Nephron progenitor cell (in vitro differentiated cells): ENCODE results near the gene HAVCR2.

Source experiments
- DNase-seq: peaks from one replicate; pipeline ENCODE4 v3.0.0; 2021
- H3K27ac Mint-ChIP-seq: 2 replicates; pipeline ENCODE4 v1.8.0; 2021; ENCODE audit warnings: mild to moderate bottlenecking, moderate library complexity, mixed read lengths
- H3K27me3 Mint-ChIP-seq: 2 replicates; pipeline ENCODE4 v1.8.0; 2021; ENCODE audit warnings: mild to moderate bottlenecking, low read depth, mixed read lengths; ENCODE audit not compliant: poor library complexity
- H3K36me3 Mint-ChIP-seq: 2 replicates; pipeline ENCODE4 v1.8.0; 2021; ENCODE audit warnings: low read depth, mixed read lengths
- H3K4me1 Mint-ChIP-seq: 2 replicates; pipeline ENCODE4 v1.8.0; 2021; ENCODE audit warnings: mixed read lengths
- H3K4me3 Mint-ChIP-seq: 2 replicates; pipeline ENCODE4 v1.8.0; 2021; ENCODE audit warnings: mild to moderate bottlenecking, moderate library complexity, mixed read lengths
- H3K9me3 Mint-ChIP-seq: 2 replicates; pipeline ENCODE4 v1.8.0; 2021; ENCODE audit warnings: mild to moderate bottlenecking, moderate library complexity, mixed read lengths
- CTCF ChIP-seq: fragments of 200-600 bp; sonication (generic); IDR thresholded peaks from 2 replicates; pipeline ENCODE4 v1.5.0; 2021; ENCODE audit warnings: antibody characterized with exemption

The HAVCR2 gene

GRCh38 chr5:157121709-157122108, 12.9 kb upstream of the HAVCR2 start:
- DNase-seq: no peak
- TF ChIP-seq CTCF: no peak
- Mint-ChIP-seq H3K9me3 (peaks cover 34% of the 10 kb centered on the region), H3K27ac (no peak overlapping the region), H3K27me3 (peaks cover 5% of the 10 kb centered on the region), H3K4me3 (no peak overlapping the region), H3K4me1 (no peaks in the 10 kb centered on the region), H3K36me3 (no peaks in the 10 kb centered on the region)

- no peaks in the 10 kb centered on the region for H3K36me3 Mint-ChIP-seq
- no peaks in the 10 kb centered on the region for H3K4me1 Mint-ChIP-seq
- DNase-seq: no peak
- peaks cover 34% of the 10 kb centered on the region for H3K9me3 Mint-ChIP-seq
- no peak overlapping the region for H3K4me3 Mint-ChIP-seq
- H3K27me3 Mint-ChIP-seq: peaks cover 6% of the 10 kb centered on the region
- TF ChIP-seq CTCF: no peak
- H3K27ac Mint-ChIP-seq: no peak overlapping the region
Measured at GRCh38 chr5:157120102-157120501, 11.3 kb upstream of the HAVCR2 start.

- Mint-ChIP-seq H3K27me3 (peaks cover 6% of the 10 kb centered on the region), H3K4me3 (no peak overlapping the region), H3K27ac (no peak overlapping the region), H3K4me1 (no peaks in the 10 kb centered on the region), H3K9me3 (peaks cover 9% of the 10 kb centered on the region), H3K36me3 (no peaks in the 10 kb centered on the region)
- DNase-seq: no peak
- no peak for TF ChIP-seq CTCF
Measured at GRCh38 chr5:157116483-157116954, 7.7 kb upstream of the HAVCR2 start.

GRCh38 chr5:157115502-157115901, 6.7 kb upstream of the HAVCR2 start:
- Mint-ChIP-seq H3K36me3 (no peaks in the 10 kb centered on the region), H3K4me1 (no peaks in the 10 kb centered on the region), H3K9me3 (no peaks in the 10 kb centered on the region), H3K27ac (no peak overlapping the region), H3K27me3 (peaks cover 6% of the 10 kb centered on the region), H3K4me3 (no peak overlapping the region)
- no peak for TF ChIP-seq CTCF
- DNase-seq: no peak

- no peak overlapping the region for H3K4me3 Mint-ChIP-seq
- H3K27ac Mint-ChIP-seq: no peak overlapping the region
- peaks cover 6% of the 10 kb centered on the region for H3K27me3 Mint-ChIP-seq
- no peak for TF ChIP-seq CTCF
- H3K4me1 Mint-ChIP-seq: no peaks in the 10 kb centered on the region
- H3K9me3 Mint-ChIP-seq: no peaks in the 10 kb centered on the region
- H3K36me3 Mint-ChIP-seq: no peaks in the 10 kb centered on the region
- DNase-seq: no peak
Measured at GRCh38 chr5:157115012-157115411, 6.2 kb upstream of the HAVCR2 start.

GRCh38 chr5:157113002-157113401, 4.2 kb upstream of the HAVCR2 start:
- H3K27me3 Mint-ChIP-seq: peaks cover 6% of the 10 kb centered on the region
- DNase-seq: no peak
- no peaks in the 10 kb centered on the region for H3K9me3 Mint-ChIP-seq
- H3K4me3 Mint-ChIP-seq: no peak overlapping the region
- H3K27ac Mint-ChIP-seq: no peak overlapping the region
- TF ChIP-seq CTCF: no peak
- H3K4me1 Mint-ChIP-seq: no peaks in the 10 kb centered on the region
- H3K36me3 Mint-ChIP-seq: no peaks in the 10 kb centered on the region
